CD14-positive monocyte (primary cell): ENCODE results near the gene ARHGAP15. TPM values are rescaled to one million over a fixed set of nuclear protein-coding genes. Genes with fewer than 3 reads are reported as not detected.
A peak's percentile ranks its signal among the peaks of the same experiment; 100 is the strongest.

Experiments
- DNase-seq, 3 donors: peaks; one replicate each; pipeline ENCODE4 v3.0.0-alpha.2; 2011 to 2022
- H2AFZ ChIP-seq: 2 replicates; pipeline ENCODE4 v1.6.0; 2012; ENCODE audit warnings: mild to moderate bottlenecking, low read depth, low read length, inconsistent platforms; ENCODE audit not compliant: insufficient read depth, poor library complexity, severe bottlenecking
- H3K27ac ChIP-seq, 2 donors: 1 replicate in 1 of 2; 2 replicates in 1 of 2; pipeline ENCODE4 v1.5.1; 2012 to 2013; ENCODE audit warnings: low read length in 2 of 2, control low read depth in 1 of 2, inconsistent platforms in 1 of 2, low read depth in 1 of 2, mild to moderate bottlenecking in 1 of 2
- H3K27me3 ChIP-seq, 2 donors: one replicate each; pipeline versions ENCODE4 v1.6.0 to v1.6.1; 2011 to 2013; ENCODE audit warnings: low read length in 2 of 2; ENCODE audit not compliant: control insufficient read depth in 2 of 2, insufficient read depth in 2 of 2
- H3K36me3 ChIP-seq, 2 donors: replicated peaks in 1 of 2; 1 replicate in 1 of 2; 2 replicates in 1 of 2; pipeline versions ENCODE4 v1.5.1 to v1.6.1; 2012 to 2013; ENCODE audit warnings: low read length in 2 of 2, control low read depth in 1 of 2, inconsistent platforms in 1 of 2, mild to moderate bottlenecking in 1 of 2; ENCODE audit not compliant: insufficient read depth in 2 of 2, control insufficient read depth in 1 of 2
- H3K4me1 ChIP-seq, 2 donors: 1 replicate in 1 of 2; 2 replicates in 1 of 2; pipeline versions ENCODE4 v1.5.1 to v1.6.1; 2012 to 2013; ENCODE audit warnings: low read length in 2 of 2, control low read depth in 1 of 2, inconsistent platforms in 1 of 2, mild to moderate bottlenecking in 1 of 2, moderate library complexity in 1 of 2; ENCODE audit not compliant: insufficient read depth in 2 of 2, control insufficient read depth in 1 of 2
- H3K4me2 ChIP-seq: replicated peaks from 2 replicates; pipeline ENCODE3; 2012; ENCODE audit warnings: low read length, moderate library complexity, mild to moderate bottlenecking; ENCODE audit not compliant: poor library complexity, severe bottlenecking; ENCODE audit errors: extremely low read depth
- H3K4me3 ChIP-seq, 3 experiments: fragments of 200-600 bp in 1 of 3; sonication (generic) in 1 of 3; replicated peaks in 1 of 3; 1 replicate in 2 of 3; 2 replicates in 1 of 3; pipeline ENCODE4 v1.5.1; 2011 to 2013; ENCODE audit warnings: low read length in 3 of 3, mild to moderate bottlenecking in 3 of 3, control low read depth in 2 of 3, low read depth in 2 of 3, inconsistent platforms in 1 of 3, moderate library complexity in 1 of 3
- H3K79me2 ChIP-seq: 2 replicates; pipeline ENCODE4 v1.6.0; 2012; ENCODE audit warnings: mild to moderate bottlenecking, control low read depth, inconsistent platforms, low read length, moderate library complexity; ENCODE audit not compliant: insufficient read depth
- H3K9ac ChIP-seq: 2 replicates; pipeline ENCODE4 v1.6.0; 2017; ENCODE audit warnings: low read length, mild to moderate bottlenecking; ENCODE audit not compliant: insufficient read depth, poor library complexity, severe bottlenecking
- H3K9me3 ChIP-seq, 2 donors: replicated peaks in 1 of 2; 1 replicate in 1 of 2; 2 replicates in 1 of 2; pipeline versions ENCODE4 v1.5.1 to v1.6.1; 2012 to 2013; ENCODE audit warnings: low read length in 2 of 2, control low read depth in 1 of 2; ENCODE audit not compliant: control insufficient read depth in 1 of 2, insufficient read depth in 1 of 2
- H4K20me1 ChIP-seq: 2 replicates; pipeline ENCODE4 v1.6.0; 2012; ENCODE audit warnings: mild to moderate bottlenecking, low read length, control low read depth, moderate library complexity; ENCODE audit not compliant: insufficient read depth
- H3K27ac Mint-ChIP-seq, 7 donors: one replicate each; pipeline ENCODE4 v1.8.0; 2020; ENCODE audit warnings: mild to moderate bottlenecking in 7 of 7, mixed read lengths in 7 of 7, moderate library complexity in 6 of 7, inconsistent platforms in 2 of 7
- H3K27me3 Mint-ChIP-seq, 3 donors: one replicate each; pipeline ENCODE4 v1.8.0; 2021 to 2022; ENCODE audit warnings: low read depth in 3 of 3, mild to moderate bottlenecking in 3 of 3, mixed read lengths in 3 of 3, moderate library complexity in 3 of 3, inconsistent platforms in 1 of 3
- H3K36me3 Mint-ChIP-seq, 2 donors: one replicate each; pipeline ENCODE4 v1.8.0; 2020; ENCODE audit warnings: mixed read lengths in 2 of 2, inconsistent platforms in 1 of 2, mild to moderate bottlenecking in 1 of 2
- H3K4me1 Mint-ChIP-seq: one replicate; pipeline ENCODE4 v1.8.0; 2020; ENCODE audit warnings: mild to moderate bottlenecking, mixed read lengths
- H3K4me3 Mint-ChIP-seq, 2 donors: one replicate each; pipeline ENCODE4 v1.8.0; 2020; ENCODE audit warnings: mild to moderate bottlenecking in 2 of 2, mixed read lengths in 2 of 2, moderate library complexity in 1 of 2
- H3K9me3 Mint-ChIP-seq, 7 donors: one replicate each; pipeline ENCODE4 v1.8.0; 2020 to 2022; ENCODE audit warnings: mixed read lengths in 7 of 7, mild to moderate bottlenecking in 6 of 7, moderate library complexity in 6 of 7, inconsistent platforms in 2 of 7
- WGBS: methylation state at CpG from one replicate; pipeline ENCODE4 v1.1.5; 2013; ENCODE audit warnings: missing lambda C conversion rate; ENCODE audit not compliant: insufficient coverage; 5-methylcytosine and 5-hydroxymethylcytosine counted together
- intact Hi-C, 2 donors: fragments of 100-400 bp; cut with micrococcal nuclease; formaldehyde crosslinking; loops; one replicate each; pipeline versions ENCODE4 v1.15.0 to v1.15.1; 2023
- polyA plus RNA-seq, 3 donors: library from polyadenylated mRNA; depleted of rRNA in 1 of 3; unstranded in 2 of 3; stranded (reverse) in 1 of 3; fragments of 300-500 nt in 2 of 3; fragments of >200 nt in 1 of 3; fragmentation: Illumina TruSeq in 2 of 3; gene quantifications; 1 replicate in 2 of 3; 2 replicates in 1 of 3; pipeline ENCODE4 v1.2.3, GENCODE V29; 2012 to 2021
- TF ChIP-seq, protein P1 (sequence below): fragments of 200-600 bp; IDR thresholded peaks from one replicate; pipeline ENCODE4 v1.8.0; 2022; ENCODE audit warnings: antibody characterized with exemption, mild to moderate bottlenecking

ARHGAP15 gene
- polyA plus RNA-seq, 3 donors: 35.4 to 50.9 (median 50.7) TPM

DNA sequence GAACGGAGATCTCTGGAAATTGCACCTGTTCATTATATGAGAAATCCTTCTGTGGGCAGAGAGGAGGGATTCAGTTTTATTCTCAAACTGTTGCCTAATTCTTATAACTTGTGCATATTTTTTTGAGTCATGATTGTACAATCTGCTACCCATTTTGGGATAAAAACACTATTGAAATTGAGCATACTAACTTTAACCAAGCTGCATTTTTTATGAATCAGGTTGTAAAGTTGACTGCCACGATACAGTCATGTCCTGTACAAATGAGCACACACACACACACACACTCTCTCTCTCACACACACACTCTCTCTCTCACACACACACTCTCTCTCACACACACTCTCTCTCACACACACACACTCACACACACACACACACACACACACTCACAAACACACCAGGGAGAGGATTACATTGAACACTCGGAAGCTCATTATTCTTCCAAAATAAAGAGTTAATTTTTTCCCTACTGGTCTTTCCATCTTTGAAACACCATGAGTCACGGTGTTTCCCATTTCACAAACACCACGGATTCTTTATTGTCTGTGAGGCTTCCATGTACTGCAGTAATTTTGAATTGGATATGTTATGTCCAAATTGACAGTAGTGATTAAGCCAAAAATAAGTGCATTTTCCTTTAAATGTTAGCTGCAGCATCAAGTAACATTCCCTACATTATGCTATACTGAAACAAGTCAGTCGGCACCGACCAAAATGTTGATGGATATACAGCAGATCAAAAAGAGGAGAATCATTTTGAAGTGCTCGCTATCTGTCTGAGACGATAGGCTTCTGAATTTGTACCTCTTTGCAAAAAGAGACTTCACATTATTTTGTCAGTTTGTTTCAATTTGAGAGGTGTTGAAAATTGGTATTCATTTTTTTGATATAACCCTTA, 216.9 kb downstream of the ARHGAP15 start:
- Histone ChIP-seq H3K79me2 (peaks cover 4% of the 10 kb centered on the region), H3K4me2 (no peak overlapping the region), H2AFZ (no peak overlapping the region), H3K4me3 (no peak overlapping the region), H3K27me3 (no peaks in the 10 kb centered on the region), H4K20me1 (no peaks in the 10 kb centered on the region), H3K9me3 (no peaks in the 10 kb centered on the region), H3K36me3 (peaks cover 0 to 5% of the 10 kb centered on the region in 2 donors), H3K4me1 (no peaks in the 10 kb centered on the region), H3K9ac (no peak overlapping the region), H3K27ac (no peak overlapping the region)
- Mint-ChIP-seq H3K27me3 (peaks cover 0 to 1% (median 0%) of the 10 kb centered on the region in 3 donors), H3K27ac (peak overlapping the region in 1 of 7 donors; percentile 1), H3K36me3 (peaks cover 13 to 16% of the 10 kb centered on the region in 2 donors), H3K4me3 (no peak overlapping the region), H3K4me1 (no peaks in the 10 kb centered on the region), H3K9me3 (peaks cover 0 to 2% (median 0%) of the 10 kb centered on the region in 7 donors)
- DNase-seq: no peak
- intact Hi-C loops: no loop called here
- 78% methylated on average over 1 of the region's 9 CpGs for WGBS
- TF ChIP-seq, protein P1, sequence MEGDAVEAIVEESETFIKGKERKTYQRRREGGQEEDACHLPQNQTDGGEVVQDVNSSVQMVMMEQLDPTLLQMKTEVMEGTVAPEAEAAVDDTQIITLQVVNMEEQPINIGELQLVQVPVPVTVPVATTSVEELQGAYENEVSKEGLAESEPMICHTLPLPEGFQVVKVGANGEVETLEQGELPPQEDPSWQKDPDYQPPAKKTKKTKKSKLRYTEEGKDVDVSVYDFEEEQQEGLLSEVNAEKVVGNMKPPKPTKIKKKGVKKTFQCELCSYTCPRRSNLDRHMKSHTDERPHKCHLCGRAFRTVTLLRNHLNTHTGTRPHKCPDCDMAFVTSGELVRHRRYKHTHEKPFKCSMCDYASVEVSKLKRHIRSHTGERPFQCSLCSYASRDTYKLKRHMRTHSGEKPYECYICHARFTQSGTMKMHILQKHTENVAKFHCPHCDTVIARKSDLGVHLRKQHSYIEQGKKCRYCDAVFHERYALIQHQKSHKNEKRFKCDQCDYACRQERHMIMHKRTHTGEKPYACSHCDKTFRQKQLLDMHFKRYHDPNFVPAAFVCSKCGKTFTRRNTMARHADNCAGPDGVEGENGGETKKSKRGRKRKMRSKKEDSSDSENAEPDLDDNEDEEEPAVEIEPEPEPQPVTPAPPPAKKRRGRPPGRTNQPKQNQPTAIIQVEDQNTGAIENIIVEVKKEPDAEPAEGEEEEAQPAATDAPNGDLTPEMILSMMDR: no peak

DNA sequence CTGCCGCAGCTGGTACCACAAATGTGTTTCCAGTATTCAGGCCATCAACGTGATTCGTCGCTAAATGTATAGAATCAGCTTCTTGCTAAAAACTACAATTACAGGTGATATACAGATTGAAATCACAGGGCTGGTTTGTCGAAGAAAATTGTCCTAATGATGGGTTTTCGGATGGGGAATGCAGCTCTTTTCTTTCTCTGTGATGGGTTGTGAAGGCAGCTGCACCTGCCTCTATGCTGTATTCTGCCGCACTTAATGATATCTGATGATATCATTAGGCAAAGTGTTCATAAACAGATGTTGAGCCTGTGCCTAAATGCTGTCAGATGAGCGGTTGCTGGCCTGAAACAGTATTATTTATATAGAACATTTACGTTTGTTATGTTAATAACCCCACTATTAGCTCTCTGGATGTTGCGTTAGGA, 218.1 kb downstream of the ARHGAP15 start:
- TF ChIP-seq, protein P1: no peak
- Histone ChIP-seq H3K9me3 (no peaks in the 10 kb centered on the region), H3K4me1 (no peaks in the 10 kb centered on the region), H3K9ac (no peak overlapping the region), H3K27ac (no peak overlapping the region), H4K20me1 (no peaks in the 10 kb centered on the region), H3K4me2 (no peak overlapping the region), H3K79me2 (peaks cover 4% of the 10 kb centered on the region), H3K36me3 (peaks cover 0 to 5% of the 10 kb centered on the region in 2 donors), H2AFZ (no peak overlapping the region), H3K27me3 (no peaks in the 10 kb centered on the region), H3K4me3 (no peak overlapping the region)
- WGBS: 100% methylated on average over 2 of the region's 10 CpGs
- H3K9me3 Mint-ChIP-seq: peaks cover 0 to 2% (median 0%) of the 10 kb centered on the region in 7 donors
- H3K27me3 Mint-ChIP-seq: no peaks in the 10 kb centered on the region
- H3K4me1 Mint-ChIP-seq: no peaks in the 10 kb centered on the region
- intact Hi-C loops: no loop called here
- no peak overlapping the region for H3K27ac Mint-ChIP-seq
- no peak overlapping the region for H3K4me3 Mint-ChIP-seq
- H3K36me3 Mint-ChIP-seq: peaks cover 10 to 20% of the 10 kb centered on the region in 2 donors
- DNase-seq: no peak
